Heart left ventricle (tissue), 16 donors: ENCODE measurements around the gene DDC. TPM values are rescaled to one million over a fixed set of nuclear protein-coding genes. Genes with fewer than 3 reads are reported as not detected.

Source experiments
- ATAC-seq, 4 donors: fragments of 200-7000 bp; cut with Tn5 transposase; one replicate each; pipeline ENCODE4 v1.9.1; 2020 to 2022; ENCODE audit warnings: moderate library complexity in 4 of 4, mild to moderate bottlenecking in 3 of 4, moderate number of reproducible peaks in 1 of 4
- DNase-seq, 5 donors: peaks; one replicate each; pipeline ENCODE4 v3.0.0-alpha.2; 2020
- H3K27ac ChIP-seq, 12 donors: fragments of 200-600 bp; sonication (generic) in 4 of 12; one replicate each; pipeline versions ENCODE4 v1.5.0 to v1.8.0; 2016 to 2022; ENCODE audit warnings: mild to moderate bottlenecking in 2 of 12
- H3K27me3 ChIP-seq, 9 donors: fragments of 200-600 bp; sonication (generic) in 2 of 9; one replicate each; pipeline versions ENCODE4 v1.5.1 to v1.8.0; 2016 to 2022; ENCODE audit warnings: mild to moderate bottlenecking in 3 of 9
- H3K36me3 ChIP-seq, 9 donors: fragments of 200-600 bp; sonication (generic) in 2 of 9; one replicate each; pipeline versions ENCODE4 v1.5.0 to v1.8.0; 2018 to 2022; ENCODE audit warnings: mild to moderate bottlenecking in 2 of 9
- H3K4me1 ChIP-seq, 12 donors: fragments of 200-600 bp; sonication (generic) in 4 of 12; one replicate each; pipeline versions ENCODE4 v1.5.0 to v1.8.0; 2016 to 2022; ENCODE audit warnings: mild to moderate bottlenecking in 3 of 12
- H3K4me3 ChIP-seq, 12 donors: fragments of 200-600 bp; sonication (generic) in 4 of 12; one replicate each; pipeline versions ENCODE4 v1.5.0 to v1.8.0; 2017 to 2022; ENCODE audit warnings: mild to moderate bottlenecking in 9 of 12, moderate library complexity in 4 of 12
- H3K9me3 ChIP-seq, 12 donors: fragments of 200-600 bp; sonication (generic) in 4 of 12; one replicate each; pipeline versions ENCODE4 v1.5.0 to v1.8.0; 2016 to 2022; ENCODE audit warnings: mild to moderate bottlenecking in 1 of 12
- CTCF ChIP-seq, 12 donors: fragments of 200-600 bp; sonication (generic) in 4 of 12; IDR thresholded peaks; one replicate each; pipeline versions ENCODE4 v1.5.0 to v1.8.0; 2018 to 2022; ENCODE audit warnings: antibody characterized with exemption in 12 of 12, mild to moderate bottlenecking in 5 of 12
- POLR2A ChIP-seq, 2 donors: fragments of 450-650 bp; IDR thresholded peaks; one replicate each; pipeline ENCODE4 v1.6.1; 2017; ENCODE audit warnings: antibody characterized with exemption in 2 of 2, mild to moderate bottlenecking in 2 of 2, moderate library complexity in 2 of 2
- WGBS, 4 donors: extraction: QIAGEN DNeasy Blood & Tissue Kit in 2 of 4; methylation state at CpG; one replicate each; pipeline versions ENCODE4 v1.1.5 to v1.1.7; 2013 to 2018; 5-methylcytosine and 5-hydroxymethylcytosine counted together
- intact Hi-C, 10 donors: fragments of 100-400 bp; cut with DNase I; formaldehyde crosslinking; loops; one replicate each; pipeline versions ENCODE4 v1.11.1 to v1.14.2; 2022
- polyA plus RNA-seq, 2 donors: library from polyadenylated mRNA; stranded (reverse); fragments of 200-250 nt; gene quantifications; one replicate each; pipeline ENCODE4 v1.2.3, GENCODE V29; 2013
- total RNA-seq, 9 donors: library from RNA; depleted of rRNA in 2 of 9; stranded (reverse); fragments of >200 nt in 2 of 9; fragmentation: NEBNext Ultra II Directional in 3 of 9; extraction: Animal tissue kit (Norgen Biotek cat#: 25700) in 3 of 9; gene quantifications; one replicate each; pipeline versions ENCODE4 v1.1.0 to v1.2.4, GENCODE V29; 2016 to 2023
- donor health status: ischemic (EF 13 %, LVEDD 7.1; RV severe dilation, severe dysfunction).
- donor health status: healthy with polysubstance abuse.
- donor health status: DM: no; HTN: yes; CAD: no.
- donor health status: DM: no; HTN: no; CAD: no.
- donor health status: ischemic (EF 25% LVEDD 6.9; RV normal size, moderate dysfunction).
- donor health status: ischemic (EF 25% LVEDD 5.7; RV mildly dilated, moderate dysfunction).
- donor health status: healthy.
- donor health status: DM: yes; HTN: yes; CAD: no.
- donor health status: ischemic (EF 35%, LVEDD 5.7; RV mildly dilated, moderate dysfunction).
- donor health status: nonischemic (EF 11% LVEDD 7.7; RV severe dilation, severe dysfunction).
- donor health status: DM: yes; HTN: yes; CAD: no.
- donor health status: PGD.
- donor health status: ischemic (EF 29% LVEDD 5.4; RV normal size, mild dysfunction).
- donor health status: nonischemic (EF 23%, LVEDD 6.1; RV moderate dilation, normal function).

The DDC gene
- total and polyA plus RNA-seq, 11 donors = 0.08 TPM; not detected in 10

GRCh38 chr7:50425318-50425717, 139.9 kb downstream of the DDC start:
- no peak for ATAC-seq
- no peak overlapping the region for H3K4me3 ChIP-seq
- 84 to 91% (median 88%) methylated on average over 6 of the region's 6 CpGs for WGBS, 4 donors

GRCh38 chr7:50423860-50424259, 141.3 kb downstream of the DDC start:
- H3K27me3 ChIP-seq = no peaks in the 10 kb centered on the region
- no peaks in the 10 kb centered on the region for H3K9me3 ChIP-seq
- 60 to 79% (median 75%) methylated on average over 3 to 4 of the region's 4 CpGs for WGBS, 4 donors
- H3K27ac ChIP-seq = no peak overlapping the region
- no peak overlapping the region for H3K4me3 ChIP-seq
- DNase-seq (no peak), ATAC-seq (no peak)
- no peaks in the 10 kb centered on the region for H3K4me1 ChIP-seq
- no peak for TF ChIP-seq POLR2A (IDR thresholded peaks at IDR 0.05)
- no peak for TF ChIP-seq CTCF (IDR thresholded peaks at IDR 0.05)
- intact Hi-C loops = loop anchor here in 2 of 10 donors (5.0 kb wide), 2 partner anchors 282 to 332 kb away; partner anchors contain the start of gene ZPBP (in 1 of the 2)
- no peaks in the 10 kb centered on the region for H3K36me3 ChIP-seq

More at GRCh38 chr7:50425318-50425717, 139.9 kb downstream of the DDC start:
- Histone ChIP-seq H3K27ac (no peak overlapping the region), H3K4me1 (no peaks in the 10 kb centered on the region), H3K9me3 (no peaks in the 10 kb centered on the region), H3K27me3 (no peaks in the 10 kb centered on the region), H3K36me3 (no peaks in the 10 kb centered on the region)
- intact Hi-C loops = no loop called here
- TF ChIP-seq CTCF (IDR thresholded peaks at IDR 0.05) (no peak), POLR2A (IDR thresholded peaks at IDR 0.05) (no peak)
- no peak for DNase-seq

- no peak overlapping the region for H3K4me3 ChIP-seq
- DNase-seq (no peak), ATAC-seq (no peak)
- H3K4me1 ChIP-seq = peaks cover 0 to under 1% (median 0%) of the 10 kb centered on the region in 12 donors
- TF ChIP-seq POLR2A (IDR thresholded peaks at IDR 0.05) (no peak), CTCF (IDR thresholded peaks at IDR 0.05) (no peak)
- H3K36me3 ChIP-seq = no peaks in the 10 kb centered on the region
- intact Hi-C loops = loop anchor here in 2 of 10 donors (5.0 kb wide), 2 partner anchors 281 to 331 kb away; partner anchors contain the start of gene ZPBP (in 1 of the 2)
- 70 to 77% (median 74%) methylated on average over 6 of the region's 6 CpGs for WGBS, 4 donors
- H3K9me3 ChIP-seq = no peaks in the 10 kb centered on the region
- H3K27me3 ChIP-seq = no peaks in the 10 kb centered on the region
- H3K27ac ChIP-seq = no peak overlapping the region
Observed at GRCh38 chr7:50422858-50423257, 142.3 kb downstream of the DDC start.

- TF ChIP-seq CTCF (IDR thresholded peaks at IDR 0.05) = no peak
- no peak for TF ChIP-seq POLR2A (IDR thresholded peaks at IDR 0.05)
- H3K9me3 ChIP-seq = no peaks in the 10 kb centered on the region
- DNase-seq = no peak
- H3K4me3 ChIP-seq = no peak overlapping the region
- peaks cover 0 to 13% (median 0%) of the 10 kb centered on the region in 12 donors for H3K4me1 ChIP-seq
- 62 to 91% (median 70%) methylated on average over 3 of the region's 3 CpGs for WGBS, 4 donors
- ATAC-seq = no peak
- no peaks in the 10 kb centered on the region for H3K36me3 ChIP-seq
- H3K27me3 ChIP-seq = no peaks in the 10 kb centered on the region
- intact Hi-C loops = loop anchor here in 2 of 10 donors (5.0 kb wide), 2 partner anchors 279 to 329 kb away; partner anchors contain the start of gene ZPBP (in 1 of the 2)
- no peak overlapping the region for H3K27ac ChIP-seq
Observed at GRCh38 chr7:50421043-50421442, 144.2 kb downstream of the DDC start.
